ENCODE data around the gene RGL2.

- TF ChIP-seq CTCF (IDR thresholded peaks at IDR 0.05) (no peak), POLR2AphosphoS5 (IDR thresholded peaks at IDR 0.05; ENCODE audit: low read depth, low read length) (no peak; the same call in 1 of the 2 replicates), TCF7L2 (IDR thresholded peaks at IDR 0.05; ENCODE audit: low read depth, low read length) (no peak), SIN3A (IDR thresholded peaks at IDR 0.05; ENCODE audit: borderline replicate concordance, insufficient read depth, low read depth, low read length) (no peak), REST (IDR thresholded peaks at IDR 0.05; ENCODE audit: insufficient read depth in 1 of 2, low read depth in 2 of 2, low read length in 1 of 2) (no peak)
Measured at GRCh38 chr6:33312361-33313104, 13.8 kb upstream of the RGL2 start.
